OCI-LY1 (cell line): Measurements from ENCODE around the gene CMTR1.

Source experiments
- H2AFZ ChIP-seq: fragments of 200-600 bp; sonication (generic), shearing (Covaris generic); 2 replicates; pipeline ENCODE4 v1.6.0; 2014; ENCODE audit warnings: antibody characterized with exemption, mild to moderate bottlenecking, low read length
- H3F3A ChIP-seq: fragments of 200-600 bp; sonication (generic), shearing (Covaris generic); 2 replicates; pipeline ENCODE4 v1.6.0; 2014; ENCODE audit warnings: mild to moderate bottlenecking, antibody characterized with exemption, low read length, moderate library complexity; ENCODE audit not compliant: insufficient read depth
- H3K27ac ChIP-seq: fragments of 200-600 bp; sonication (generic); 2 replicates; pipeline ENCODE4 v1.5.1; 2014; ENCODE audit warnings: low read length, mixed run types, mild to moderate bottlenecking, low read depth; ENCODE audit not compliant: poor library complexity, severe bottlenecking
- H3K27me3 ChIP-seq: fragments of 200-600 bp; sonication (generic); 2 replicates; pipeline ENCODE4 v1.6.0; 2014; ENCODE audit warnings: antibody characterized with exemption, mild to moderate bottlenecking, low read length, moderate library complexity; ENCODE audit not compliant: insufficient read depth
- H3K36me3 ChIP-seq: fragments of 200-600 bp; sonication (generic); 2 replicates; pipeline ENCODE4 v1.6.1; 2014; ENCODE audit warnings: mild to moderate bottlenecking, antibody characterized with exemption, low read length, moderate library complexity, mixed read lengths; ENCODE audit not compliant: insufficient read depth
- H3K4me1 ChIP-seq: fragments of 200-600 bp; sonication (generic); 2 replicates; pipeline ENCODE4 v1.5.1; 2014; ENCODE audit warnings: mild to moderate bottlenecking, low read length, moderate library complexity; ENCODE audit not compliant: insufficient read depth, severe bottlenecking
- H3K4me2 ChIP-seq: fragments of 200-600 bp; sonication (generic), shearing (Covaris generic); 2 replicates; pipeline ENCODE4 v1.6.1; 2014; ENCODE audit warnings: low read length
- H3K4me3 ChIP-seq: fragments of 200-600 bp; sonication (generic); 2 replicates; pipeline ENCODE4 v1.5.1; 2014; ENCODE audit warnings: low read length, low read depth, mild to moderate bottlenecking, mixed read lengths; ENCODE audit not compliant: poor library complexity, severe bottlenecking
- H3K79me2 ChIP-seq: fragments of 200-600 bp; shearing (Covaris generic); 2 replicates; pipeline ENCODE4 v1.6.1; 2016; ENCODE audit warnings: mixed run types, low read length, mixed read lengths; ENCODE audit not compliant: insufficient read depth
- H3K9ac ChIP-seq: fragments of 200-600 bp; sonication (generic), shearing (Covaris generic); 2 replicates; pipeline ENCODE4 v1.6.1; 2014; ENCODE audit warnings: mild to moderate bottlenecking, low read length, mixed read lengths
- H3K9me2 ChIP-seq: fragments of 200-600 bp; sonication (generic), shearing (Covaris generic); 2 replicates; pipeline ENCODE4 v1.6.1; 2014; ENCODE audit warnings: low read depth, mild to moderate bottlenecking, low read length, mixed read lengths
- H3K9me3 ChIP-seq: fragments of 200-600 bp; shearing (Covaris generic); 2 replicates; pipeline ENCODE4 v1.6.1; 2014; ENCODE audit warnings: low read length, mixed read lengths
- H4K20me1 ChIP-seq: fragments of 200-600 bp; sonication (generic), shearing (Covaris generic); 2 replicates; pipeline ENCODE4 v1.6.0; 2016; ENCODE audit warnings: mild to moderate bottlenecking, low read length; ENCODE audit not compliant: insufficient read depth
- CTCF ChIP-seq: fragments of 200-600 bp; sonication (generic), shearing (Covaris generic); IDR thresholded peaks from 2 replicates; pipeline ENCODE4 v1.5.1; 2017; ENCODE audit warnings: mild to moderate bottlenecking, antibody characterized with exemption, low read length, moderate library complexity, mixed read lengths
- EZH2 ChIP-seq: fragments of 200-600 bp; sonication (generic), shearing (Covaris generic); IDR thresholded peaks from 2 replicates; pipeline ENCODE4 v1.8.0; 2017; ENCODE audit warnings: borderline replicate concordance, mixed run types, mild to moderate bottlenecking, antibody characterized with exemption, low read length, moderate library complexity, mixed read lengths

The CMTR1 gene

DNA sequence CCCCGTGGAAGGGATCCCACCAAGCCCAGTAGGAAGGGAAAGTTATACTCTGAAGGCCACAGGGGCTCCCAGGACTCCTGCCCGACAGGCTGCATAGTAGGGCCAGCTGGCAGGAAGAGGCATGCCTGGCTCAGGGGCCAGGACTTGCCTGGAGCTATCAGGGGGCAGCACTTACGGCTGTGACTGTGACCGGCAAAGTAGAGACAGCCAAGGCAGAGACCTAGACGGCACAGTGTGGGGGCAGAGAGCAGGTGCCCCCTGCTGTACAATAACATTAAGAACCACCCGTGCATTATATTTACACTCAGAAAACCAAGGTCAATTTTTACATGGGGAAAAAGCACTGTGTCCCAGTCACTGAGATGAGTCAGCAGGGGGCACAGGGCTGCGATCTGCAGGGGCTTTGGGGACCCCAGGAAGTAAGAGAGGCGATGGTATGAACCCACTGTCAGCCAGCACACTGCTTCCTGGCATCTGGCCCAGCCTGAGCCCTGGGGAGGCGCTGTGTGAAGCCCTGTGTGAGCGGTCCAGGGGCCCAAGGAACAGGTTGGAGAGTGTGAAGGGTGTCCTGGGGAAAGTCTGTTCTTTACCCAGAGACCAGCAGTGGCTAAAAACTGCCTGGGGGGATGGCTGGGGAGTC is 56.8 kb downstream of the CMTR1 start:
- no peak overlapping the region for H3K27ac ChIP-seq
- no peaks in the 10 kb centered on the region for H3K9me2 ChIP-seq
- no peaks in the 10 kb centered on the region for H4K20me1 ChIP-seq
- H3K4me3 ChIP-seq: no peak overlapping the region
- H3K4me2 ChIP-seq: no peak overlapping the region
- H3K27me3 ChIP-seq: no peaks in the 10 kb centered on the region
- H2AFZ ChIP-seq: no peak overlapping the region
- peaks cover 8% of the 10 kb centered on the region for H3K4me1 ChIP-seq
- H3K36me3 ChIP-seq: no peaks in the 10 kb centered on the region
- H3K9ac ChIP-seq: no peak overlapping the region
- no peaks in the 10 kb centered on the region for H3K79me2 ChIP-seq
- no peaks in the 10 kb centered on the region for H3K9me3 ChIP-seq
- no peak for TF ChIP-seq EZH2
- peak; percentile 58 for TF ChIP-seq CTCF
- no peaks in the 10 kb centered on the region for H3F3A ChIP-seq

- H3K27me3 ChIP-seq: no peaks in the 10 kb centered on the region
- no peak overlapping the region for H2AFZ ChIP-seq
- H3K36me3 ChIP-seq: no peaks in the 10 kb centered on the region
- no peaks in the 10 kb centered on the region for H4K20me1 ChIP-seq
- H3K4me3 ChIP-seq: no peak overlapping the region
- H3K9me2 ChIP-seq: no peaks in the 10 kb centered on the region
- no peaks in the 10 kb centered on the region for H3K9me3 ChIP-seq
- no peak overlapping the region for H3K9ac ChIP-seq
- H3K4me1 ChIP-seq: peaks cover 8% of the 10 kb centered on the region
- no peaks in the 10 kb centered on the region for H3F3A ChIP-seq
- no peak overlapping the region for H3K27ac ChIP-seq
- no peak overlapping the region for H3K4me2 ChIP-seq
- TF ChIP-seq EZH2: no peak
- no peak for TF ChIP-seq CTCF
- H3K79me2 ChIP-seq: no peaks in the 10 kb centered on the region
Observed at GRCh38 chr6:37490536-37491170, 57.6 kb downstream of the CMTR1 start.

DNA sequence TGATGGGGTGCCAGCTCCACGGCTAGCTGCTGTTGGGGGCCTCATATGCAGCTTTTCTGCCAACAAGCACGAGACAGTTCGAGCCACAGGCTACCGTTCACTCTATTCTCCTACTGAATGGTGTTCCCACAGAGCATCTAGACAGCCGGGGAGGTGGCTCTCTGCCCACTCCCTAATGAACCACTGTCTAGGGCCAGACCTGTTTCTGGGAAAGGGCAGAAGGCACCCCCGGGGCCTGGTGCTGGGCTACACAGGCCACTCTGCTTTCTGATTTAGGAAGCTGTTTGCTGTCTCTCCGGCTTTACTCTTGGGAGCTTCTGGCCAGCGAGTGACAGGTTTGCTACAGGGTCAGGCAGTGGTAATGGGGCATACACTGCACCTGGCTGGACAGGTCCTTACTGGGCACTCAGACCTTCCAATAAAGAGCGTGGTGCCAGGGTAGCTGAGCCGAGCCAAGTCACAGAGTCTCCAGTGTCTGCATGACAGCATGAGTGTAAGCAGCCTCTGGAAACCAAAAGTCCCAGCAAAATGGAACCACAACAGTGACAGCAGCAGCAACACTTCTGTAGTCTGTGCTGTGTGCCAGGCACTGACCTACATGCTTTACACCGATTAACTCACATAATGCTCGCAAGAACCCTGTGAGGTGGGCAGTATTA is 58.3 kb downstream of the CMTR1 start:
- H4K20me1 ChIP-seq: no peaks in the 10 kb centered on the region
- TF ChIP-seq CTCF: no peak
- no peak for TF ChIP-seq EZH2
- H3K79me2 ChIP-seq: no peaks in the 10 kb centered on the region
- H3K4me2 ChIP-seq: no peak overlapping the region
- no peaks in the 10 kb centered on the region for H3K36me3 ChIP-seq
- no peaks in the 10 kb centered on the region for H3K9me3 ChIP-seq
- H2AFZ ChIP-seq: no peak overlapping the region
- H3K9me2 ChIP-seq: no peaks in the 10 kb centered on the region
- H3K9ac ChIP-seq: no peak overlapping the region
- H3K27ac ChIP-seq: no peak overlapping the region
- peaks cover 8% of the 10 kb centered on the region for H3K4me1 ChIP-seq
- no peaks in the 10 kb centered on the region for H3K27me3 ChIP-seq
- no peaks in the 10 kb centered on the region for H3F3A ChIP-seq
- no peak overlapping the region for H3K4me3 ChIP-seq
